Adipocyte (in vitro differentiated cells): ENCODE data around the gene ASMT.

Experiments used
- DNase-seq: peaks from one replicate; pipeline ENCODE4 v3.0.0-alpha.2; 2015; ENCODE audit warnings: low read depth
- H3K27me3 ChIP-seq: replicated peaks from 2 replicates; pipeline ENCODE4 v1.7.0; 2013; ENCODE audit warnings: mild to moderate bottlenecking, low read length, moderate library complexity; ENCODE audit not compliant: control insufficient read depth, insufficient read depth
- H3K36me3 ChIP-seq: 2 replicates; pipeline ENCODE4 v1.7.0; 2013; ENCODE audit warnings: low read length, mild to moderate bottlenecking, moderate library complexity; ENCODE audit not compliant: control insufficient read depth, insufficient read depth, severe bottlenecking
- H3K4me1 ChIP-seq: 2 replicates; pipeline ENCODE4 v1.7.0; 2013; ENCODE audit warnings: mild to moderate bottlenecking, low read length, moderate library complexity; ENCODE audit not compliant: control insufficient read depth, insufficient read depth
- H3K4me3 ChIP-seq: 2 replicates; pipeline ENCODE4 v1.7.0; 2013; ENCODE audit warnings: mild to moderate bottlenecking, low read length, moderate library complexity
- H3K9ac ChIP-seq: 2 replicates; pipeline ENCODE4 v1.7.0; 2013; ENCODE audit warnings: mild to moderate bottlenecking, low read length, moderate library complexity
- H3K9me3 ChIP-seq: 2 replicates; pipeline ENCODE4 v1.7.0; 2013; ENCODE audit warnings: mild to moderate bottlenecking, low read length, moderate library complexity; ENCODE audit not compliant: control insufficient read depth

The ASMT gene

GRCh38 chrX:1591102-1591862 is 23.6 kb upstream of the ASMT start, which contains the start of gene AKAP17A:
Gene AKAP17A (plus strand): TSS chrX:1591604. CDS start chrX:1593463, 1,859 bp downstream.
- Histone ChIP-seq H3K9ac (peak within 1 kb of the TSS; percentile 91), H3K9me3 (no peaks in the 10 kb centered on the region), H3K36me3 (peaks cover 29% of the 10 kb centered on the region), H3K4me3 (peak within 1 kb of the TSS; percentile 93), H3K27me3 (no peaks in the 10 kb centered on the region), H3K4me1 (peaks cover 8% of the 10 kb centered on the region)
- peak; percentile 98 for DNase-seq

DNA sequence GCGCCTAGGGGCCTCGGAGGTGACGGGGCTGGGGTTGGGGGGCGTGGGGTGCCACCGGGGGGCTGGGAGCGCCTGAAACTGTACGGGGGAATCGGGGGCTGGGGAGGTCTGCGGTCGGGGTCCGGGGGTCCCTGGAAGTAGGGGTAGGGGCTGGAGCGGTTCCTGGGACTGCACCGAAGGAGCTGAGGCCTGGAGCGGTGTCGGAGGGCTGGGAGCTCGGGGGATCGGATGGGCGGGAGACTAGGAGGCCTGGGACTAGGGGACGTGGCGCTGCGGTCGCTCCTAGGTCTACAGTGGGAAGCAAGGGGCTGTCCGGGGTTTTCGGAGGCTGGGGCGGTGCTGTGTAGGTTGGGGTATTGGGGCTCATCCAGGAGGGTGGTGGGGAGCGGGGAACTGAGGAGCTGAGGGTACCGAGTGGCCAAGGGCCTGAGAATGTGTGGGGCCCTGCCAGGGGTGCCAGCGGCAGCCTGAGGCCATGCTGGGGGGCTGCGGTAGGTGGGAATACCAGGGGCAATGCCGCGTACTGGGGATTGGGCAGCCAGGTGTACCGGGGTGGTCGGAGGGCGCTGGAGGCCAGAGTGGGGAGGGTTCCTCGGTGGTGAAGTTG is 22.9 kb upstream of the ASMT start:
- DNase-seq = no peak
- Histone ChIP-seq H3K4me3 (peak overlapping the region; percentile 93), H3K27me3 (no peaks in the 10 kb centered on the region), H3K9ac (peak overlapping the region; percentile 91), H3K9me3 (no peaks in the 10 kb centered on the region), H3K36me3 (peaks cover 34% of the 10 kb centered on the region), H3K4me1 (peaks cover 8% of the 10 kb centered on the region)

- Histone ChIP-seq H3K9ac (peak overlapping the region; percentile 91), H3K4me1 (peaks cover 8% of the 10 kb centered on the region), H3K27me3 (no peaks in the 10 kb centered on the region), H3K4me3 (peak overlapping the region; percentile 93), H3K9me3 (no peaks in the 10 kb centered on the region), H3K36me3 (peaks cover 41% of the 10 kb centered on the region)
- DNase-seq = peak; percentile 56
These were observed 22.3 kb upstream of the ASMT start for GRCh38 chrX:1592470-1593142.

DNA sequence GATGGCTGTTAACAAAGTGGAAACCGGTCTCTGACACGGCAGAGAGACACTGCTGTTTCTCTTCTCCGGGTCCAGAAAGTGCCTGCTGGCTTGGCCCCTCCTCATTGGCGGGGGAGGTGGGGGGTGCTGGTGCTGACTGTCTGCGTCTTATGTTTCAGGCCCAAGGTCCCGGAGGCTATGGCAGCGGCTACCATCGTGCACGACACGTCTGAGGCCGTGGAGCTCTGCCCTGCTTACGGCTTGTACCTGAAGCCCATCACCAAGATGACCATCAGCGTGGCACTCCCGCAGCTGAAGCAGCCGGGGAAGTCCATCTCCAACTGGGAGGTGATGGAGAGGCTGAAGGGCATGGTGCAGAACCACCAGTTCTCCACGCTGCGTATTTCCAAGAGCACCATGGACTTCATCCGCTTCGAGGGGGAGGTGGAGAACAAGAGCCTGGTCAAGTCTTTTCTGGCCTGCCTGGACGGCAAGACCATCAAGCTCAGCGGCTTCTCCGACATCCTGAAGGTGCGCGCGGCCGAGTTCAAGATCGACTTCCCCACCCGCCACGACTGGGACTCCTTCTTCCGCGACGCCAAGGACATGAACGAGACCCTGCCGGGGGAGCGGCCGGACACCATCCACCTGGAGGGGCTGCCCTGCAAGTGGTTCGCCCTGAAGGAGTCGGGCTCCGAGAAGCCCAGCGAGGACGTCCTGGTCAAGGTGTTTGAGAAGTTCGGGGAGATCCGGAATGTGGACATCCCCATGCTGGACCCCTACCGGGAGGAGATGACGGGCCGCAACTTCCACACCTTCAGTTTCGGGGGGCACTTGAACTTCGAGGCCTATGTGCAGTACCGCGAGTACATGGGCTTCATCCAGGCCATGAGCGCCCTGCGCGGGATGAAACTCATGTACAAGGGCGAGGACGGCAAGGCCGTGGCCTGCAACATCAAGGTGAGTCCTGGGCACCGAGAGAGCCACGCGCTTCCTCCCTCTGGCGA is 21.3 kb upstream of the ASMT start:
- peak overlapping the region; percentile 93 for H3K4me3 ChIP-seq
- no peaks in the 10 kb centered on the region for H3K27me3 ChIP-seq
- peak; percentile 13 for DNase-seq
- H3K9me3 ChIP-seq = no peaks in the 10 kb centered on the region
- peaks cover 51% of the 10 kb centered on the region for H3K36me3 ChIP-seq
- peak overlapping the region; percentile 91 for H3K9ac ChIP-seq
- peaks cover 8% of the 10 kb centered on the region for H3K4me1 ChIP-seq

- peaks cover 8% of the 10 kb centered on the region for H3K4me1 ChIP-seq
- peaks cover 72% of the 10 kb centered on the region for H3K36me3 ChIP-seq
- no peak for DNase-seq
These were observed 19.2 kb upstream of the ASMT start for GRCh38 chrX:1595711-1596060.

DNA sequence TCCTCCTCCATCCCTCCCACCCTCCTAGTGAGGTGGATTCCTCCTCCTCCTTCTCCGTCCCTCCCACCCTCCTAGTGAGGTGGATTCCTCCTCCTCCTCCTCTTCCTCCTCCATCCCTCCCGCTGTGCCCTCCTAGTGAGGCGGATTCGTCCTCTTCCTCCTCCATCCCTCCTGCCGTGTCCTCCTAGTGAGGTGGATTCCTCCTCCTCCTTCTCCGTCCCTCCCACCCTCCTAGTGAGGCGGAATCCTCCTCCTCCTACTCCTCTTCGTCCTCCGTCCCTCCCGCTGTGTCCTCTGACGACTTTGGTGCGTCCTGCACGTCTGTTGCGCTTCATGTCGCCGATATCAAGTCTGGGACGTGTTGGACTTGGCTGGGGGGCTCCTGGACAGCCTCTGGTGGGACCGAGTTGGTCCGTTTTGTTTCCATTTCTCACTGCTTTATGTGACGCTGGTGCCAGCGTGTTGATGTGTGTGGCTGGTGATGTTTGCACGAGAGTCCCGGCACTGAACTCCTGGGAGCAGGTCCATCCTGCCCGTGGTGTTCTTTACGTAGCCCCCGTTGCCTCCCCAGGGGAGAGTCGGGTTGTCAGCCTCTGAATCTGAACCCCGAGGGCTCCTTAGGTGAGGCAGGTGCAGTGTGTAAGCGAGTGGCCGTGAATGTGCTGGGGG is 18.0 kb upstream of the ASMT start:
- no peak overlapping the region for H3K4me3 ChIP-seq
- no peak for DNase-seq
- no peaks in the 10 kb centered on the region for H3K9me3 ChIP-seq
- no peak overlapping the region for H3K9ac ChIP-seq
- peaks cover 83% of the 10 kb centered on the region for H3K36me3 ChIP-seq
- peaks cover 8% of the 10 kb centered on the region for H3K4me1 ChIP-seq
- no peaks in the 10 kb centered on the region for H3K27me3 ChIP-seq

More at GRCh38 chrX:1595711-1596060, 19.2 kb upstream of the ASMT start:
- Histone ChIP-seq H3K9ac (no peak overlapping the region), H3K27me3 (no peaks in the 10 kb centered on the region), H3K9me3 (no peaks in the 10 kb centered on the region), H3K4me3 (no peak overlapping the region)

DNA sequence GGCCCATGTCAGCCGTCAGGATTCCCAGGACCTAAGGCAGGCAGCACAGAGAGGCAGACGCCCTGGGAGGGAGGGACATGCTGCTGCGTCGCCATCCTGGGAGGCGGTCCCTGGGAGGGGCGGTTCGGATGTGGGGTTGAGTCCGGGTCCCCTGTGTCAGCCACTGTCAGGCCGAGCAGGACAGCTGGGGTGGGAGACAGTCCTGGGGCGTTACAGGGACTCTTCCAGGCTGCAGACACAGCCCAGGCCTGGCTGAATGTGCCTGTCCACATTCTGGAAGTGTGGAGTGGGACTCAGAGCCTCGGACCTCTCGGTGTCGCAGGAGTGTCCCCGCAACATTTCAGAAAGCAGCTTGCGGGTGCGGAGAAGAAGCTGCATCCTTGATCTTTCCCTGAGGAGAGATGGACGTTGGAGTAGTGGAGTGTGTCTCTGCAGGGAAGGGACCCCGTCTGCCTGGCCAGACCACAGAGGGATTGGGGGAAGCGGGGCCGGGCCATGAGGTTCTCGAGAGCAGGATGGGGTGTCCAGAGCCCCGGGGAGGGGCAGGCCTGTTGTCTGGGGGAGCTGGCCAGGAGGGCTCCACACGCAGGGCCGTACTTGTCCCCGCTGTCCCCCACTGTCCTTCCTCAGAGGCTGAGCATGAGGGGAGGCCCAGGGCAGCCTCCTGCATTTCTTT is 17.4 kb upstream of the ASMT start:
- no peak overlapping the region for H3K9ac ChIP-seq

GRCh38 chrX:1598021-1598875 is 16.6 kb upstream of the ASMT start:
- peaks cover 3% of the 10 kb centered on the region for H3K4me1 ChIP-seq
- no peak overlapping the region for H3K9ac ChIP-seq
- no peaks in the 10 kb centered on the region for H3K27me3 ChIP-seq
- peaks cover 95% of the 10 kb centered on the region for H3K36me3 ChIP-seq
- H3K9me3 ChIP-seq = no peaks in the 10 kb centered on the region
- H3K4me3 ChIP-seq = no peak overlapping the region
- no peak for DNase-seq

More for the DNA sequence above, 17.4 kb upstream of the ASMT start:
- no peak overlapping the region for H3K4me3 ChIP-seq
- H3K36me3 ChIP-seq = peaks cover 90% of the 10 kb centered on the region
- DNase-seq = no peak
- peaks cover 8% of the 10 kb centered on the region for H3K4me1 ChIP-seq
- no peaks in the 10 kb centered on the region for H3K27me3 ChIP-seq
- no peaks in the 10 kb centered on the region for H3K9me3 ChIP-seq

GRCh38 chrX:1598876-1599790 is 15.7 kb upstream of the ASMT start:
- H3K36me3 ChIP-seq = peaks cover 90% of the 10 kb centered on the region
- no peak overlapping the region for H3K4me3 ChIP-seq
- H3K9me3 ChIP-seq = no peaks in the 10 kb centered on the region
- H3K4me1 ChIP-seq = no peaks in the 10 kb centered on the region
- no peak overlapping the region for H3K9ac ChIP-seq
- DNase-seq = no peak
- no peaks in the 10 kb centered on the region for H3K27me3 ChIP-seq
